OCI-LY7 (cell line): ENCODE data around the gene GJB6. TPM values are rescaled to one million over a fixed set of nuclear protein-coding genes. Genes with fewer than 3 reads are reported as not detected.

Source experiments
- BruUV-seq: library from RNA; stranded (reverse); fragments of 400-500 nt; replicated peaks from 2 replicates; lab custom pipeline; 2021; lab: Mats Ljungman, UMichigan
- CTCF ChIA-PET: fragments of 300-600 bp; sonication (Branson Sonifier 250); formaldehyde crosslinking; loops from one replicate; lab custom pipeline; 2022; ENCODE audit warnings: antibody characterized with exemption; ENCODE audit not compliant: unreplicated experiment; lab: Charles Lee
- POLR2A ChIA-PET: fragments of 300-600 bp; sonication (Branson Sonifier 250); formaldehyde crosslinking; loops from one replicate; lab custom pipeline; 2022; ENCODE audit warnings: antibody characterized with exemption; lab: Charles Lee
- DNase-seq: peaks from one replicate; pipeline ENCODE4 v3.0.0-alpha.2; 2015; ENCODE audit warnings: low spot score
- H2AFZ ChIP-seq: fragments of 200-600 bp; sonication (generic), shearing (Covaris generic); 2 replicates; pipeline ENCODE4 v1.6.1; 2014; ENCODE audit warnings: mild to moderate bottlenecking, antibody characterized with exemption, low read length, moderate library complexity
- H3K27ac ChIP-seq: fragments of 200-600 bp; sonication (generic); 2 replicates; pipeline ENCODE4 v1.5.1; 2014; ENCODE audit warnings: mixed run types, low read depth, mild to moderate bottlenecking, moderate library complexity, low read length, inconsistent platforms; ENCODE audit not compliant: poor library complexity, severe bottlenecking
- H3K36me3 ChIP-seq: fragments of 200-600 bp; sonication (generic); 2 replicates; pipeline ENCODE4 v1.6.1; 2014; ENCODE audit warnings: mild to moderate bottlenecking, antibody characterized with exemption, low read length, moderate library complexity, mixed read lengths; ENCODE audit not compliant: insufficient read depth
- H3K4me1 ChIP-seq: fragments of 200-600 bp; sonication (generic); 2 replicates; pipeline ENCODE4 v1.5.1; 2014; ENCODE audit warnings: mild to moderate bottlenecking, low read length; ENCODE audit not compliant: insufficient read depth, poor library complexity, severe bottlenecking
- H3K4me2 ChIP-seq: fragments of 200-600 bp; sonication (generic); 2 replicates; pipeline ENCODE4 v1.6.1; 2014; ENCODE audit warnings: mild to moderate bottlenecking, low read length
- H3K4me3 ChIP-seq: fragments of 200-600 bp; sonication (generic); 2 replicates; pipeline ENCODE4 v1.5.1; 2014; ENCODE audit warnings: mild to moderate bottlenecking, low read depth, low read length; ENCODE audit not compliant: poor library complexity, severe bottlenecking
- H3K79me2 ChIP-seq: fragments of 200-600 bp; sonication (generic); 2 replicates; pipeline ENCODE4 v1.6.1; 2016; ENCODE audit warnings: low read depth, mild to moderate bottlenecking, low read length, moderate library complexity, mixed read lengths; ENCODE audit not compliant: insufficient read depth
- H3K9me2 ChIP-seq: fragments of 200-600 bp; sonication (generic); 2 replicates; pipeline ENCODE4 v1.6.1; 2016; ENCODE audit warnings: mild to moderate bottlenecking, low read length, mixed read lengths; ENCODE audit not compliant: insufficient read depth
- H3K9me3 ChIP-seq: fragments of 200-600 bp; sonication (generic); 2 replicates; pipeline ENCODE4 v1.6.1; 2014; ENCODE audit warnings: mild to moderate bottlenecking, mixed run types, low read length, mixed read lengths
- H4K20me1 ChIP-seq: fragments of 200-600 bp; sonication (generic); 2 replicates; pipeline ENCODE4 v1.6.1; 2014; ENCODE audit warnings: mild to moderate bottlenecking, antibody characterized with exemption, low read length, moderate library complexity, mixed read lengths; ENCODE audit not compliant: insufficient read depth
- EZH2phosphoT487 ChIP-seq: fragments of 200-600 bp; sonication (generic); IDR thresholded peaks from 2 replicates; pipeline ENCODE4 v1.6.1; 2018; ENCODE audit warnings: low read depth, borderline replicate concordance, mild to moderate bottlenecking, mixed run types, antibody characterized with exemption, low read length, moderate library complexity, mixed read lengths
- intact Hi-C: fragments of 100-400 bp; cut with micrococcal nuclease; formaldehyde crosslinking; loops from one replicate; pipeline ENCODE4 v1.10.0; 2022; ENCODE audit not compliant: unreplicated experiment
- total RNA-seq, 2 experiments: library from RNA; depleted of rRNA in 1 of 2; stranded (reverse); fragments of >200 nt in 1 of 2; shearing (Covaris generic) in 1 of 2; gene quantifications; 2 replicates each; pipeline ENCODE4 v1.2.3, GENCODE V29; 2014 to 2022
- TF ChIP-seq, protein P1 (sequence below): fragments of 200-600 bp; sonication (generic); conservative IDR thresholded peaks from 2 replicates; pipeline ENCODE4 v1.5.1; 2014; ENCODE audit warnings: mild to moderate bottlenecking, antibody characterized with exemption, low read length, moderate library complexity, mixed read lengths

GJB6 gene
- total RNA-seq, 2 experiments from 2014 or later: not detected

DNA sequence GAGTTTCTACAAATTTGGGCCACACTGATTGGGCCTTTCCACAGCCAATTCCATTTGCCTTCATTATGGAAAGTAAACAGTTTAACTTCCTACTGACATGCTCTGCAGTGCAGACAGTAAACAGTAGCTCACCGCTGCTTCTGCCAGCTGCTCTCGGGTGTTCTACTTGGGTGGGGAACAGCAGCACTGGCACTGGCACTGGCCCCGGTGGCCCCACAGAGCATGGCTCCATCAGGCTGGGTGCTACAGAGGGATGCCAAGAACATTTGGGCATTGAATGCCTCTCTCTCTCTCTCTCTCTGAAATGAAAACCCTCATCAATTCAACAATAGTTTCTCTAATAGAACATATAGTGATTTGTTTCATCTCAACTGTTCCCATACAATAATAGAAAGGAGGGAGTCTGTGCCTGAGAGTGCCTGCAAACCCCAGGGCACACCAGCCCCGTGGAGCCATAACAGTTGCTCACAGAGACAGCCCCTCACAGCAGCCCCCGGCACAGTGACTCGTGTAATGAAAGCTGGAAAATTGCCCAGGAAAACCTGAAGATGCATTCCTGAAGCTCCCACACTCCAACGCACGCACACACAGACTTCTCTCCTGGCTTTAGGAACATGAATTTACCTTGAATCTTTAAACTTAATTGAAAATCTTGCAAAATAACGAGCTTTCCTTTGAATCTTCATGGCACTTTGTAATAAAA is 38.2 kb upstream of the GJB6 start:
- Histone ChIP-seq H3K4me3 (no peak overlapping the region), H3K9me3 (no peaks in the 10 kb centered on the region), H3K4me2 (no peak overlapping the region), H3K4me1 (no peaks in the 10 kb centered on the region), H3K36me3 (no peaks in the 10 kb centered on the region), H2AFZ (no peak overlapping the region), H4K20me1 (no peaks in the 10 kb centered on the region), H3K79me2 (no peaks in the 10 kb centered on the region), H3K9me2 (no peaks in the 10 kb centered on the region), H3K27ac (no peak overlapping the region)
- TF ChIP-seq, protein P1, sequence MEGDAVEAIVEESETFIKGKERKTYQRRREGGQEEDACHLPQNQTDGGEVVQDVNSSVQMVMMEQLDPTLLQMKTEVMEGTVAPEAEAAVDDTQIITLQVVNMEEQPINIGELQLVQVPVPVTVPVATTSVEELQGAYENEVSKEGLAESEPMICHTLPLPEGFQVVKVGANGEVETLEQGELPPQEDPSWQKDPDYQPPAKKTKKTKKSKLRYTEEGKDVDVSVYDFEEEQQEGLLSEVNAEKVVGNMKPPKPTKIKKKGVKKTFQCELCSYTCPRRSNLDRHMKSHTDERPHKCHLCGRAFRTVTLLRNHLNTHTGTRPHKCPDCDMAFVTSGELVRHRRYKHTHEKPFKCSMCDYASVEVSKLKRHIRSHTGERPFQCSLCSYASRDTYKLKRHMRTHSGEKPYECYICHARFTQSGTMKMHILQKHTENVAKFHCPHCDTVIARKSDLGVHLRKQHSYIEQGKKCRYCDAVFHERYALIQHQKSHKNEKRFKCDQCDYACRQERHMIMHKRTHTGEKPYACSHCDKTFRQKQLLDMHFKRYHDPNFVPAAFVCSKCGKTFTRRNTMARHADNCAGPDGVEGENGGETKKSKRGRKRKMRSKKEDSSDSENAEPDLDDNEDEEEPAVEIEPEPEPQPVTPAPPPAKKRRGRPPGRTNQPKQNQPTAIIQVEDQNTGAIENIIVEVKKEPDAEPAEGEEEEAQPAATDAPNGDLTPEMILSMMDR: no peak
- no peak for TF ChIP-seq EZH2phosphoT487
- CTCF ChIA-PET: no interaction called here
- no TSS peak for BruUV-seq
- no peak for DNase-seq
- POLR2A ChIA-PET: no interaction called here
- intact Hi-C loops: no loop called here

DNA sequence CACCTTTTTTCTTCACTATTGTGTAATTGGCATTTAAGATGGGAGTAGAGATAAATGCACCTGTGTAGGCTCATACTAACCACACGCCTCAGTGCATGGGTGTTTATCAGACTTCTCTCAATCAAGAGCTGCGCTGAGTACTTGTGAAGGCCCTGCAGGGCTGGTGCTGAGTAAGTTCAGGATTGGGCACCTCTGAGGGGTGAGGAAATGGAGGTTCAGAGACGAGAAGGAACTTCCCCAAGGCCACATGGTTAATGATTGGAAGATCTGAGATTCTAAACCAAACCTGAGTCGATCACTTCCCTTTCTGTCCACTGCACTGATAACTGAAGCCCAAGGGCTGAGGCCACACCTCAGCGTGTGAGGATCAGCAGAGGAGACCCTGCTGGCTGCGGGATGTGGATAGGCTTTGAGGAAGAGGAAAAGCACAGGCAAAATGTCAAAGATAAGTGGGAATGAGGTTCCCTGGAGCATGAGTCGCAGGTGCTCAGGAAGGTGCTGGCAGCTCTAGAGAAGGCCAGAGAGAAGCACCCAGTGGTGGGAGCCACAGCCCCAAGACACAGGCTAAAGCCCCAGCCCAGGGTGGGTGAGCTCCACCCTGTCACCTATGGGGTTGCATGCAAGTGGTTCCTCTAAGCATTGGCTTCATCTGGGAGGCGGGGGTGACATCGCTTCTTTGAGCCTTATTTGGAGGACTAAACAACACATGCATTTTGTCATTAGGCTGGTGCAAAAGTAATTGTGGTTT is 32.3 kb upstream of the GJB6 start:
- Histone ChIP-seq H3K27ac (no peak overlapping the region), H3K4me1 (no peaks in the 10 kb centered on the region), H3K36me3 (no peaks in the 10 kb centered on the region), H3K4me3 (no peak overlapping the region), H3K9me2 (no peaks in the 10 kb centered on the region), H2AFZ (no peak overlapping the region), H3K4me2 (no peak overlapping the region), H3K79me2 (no peaks in the 10 kb centered on the region), H4K20me1 (no peaks in the 10 kb centered on the region), H3K9me3 (no peaks in the 10 kb centered on the region)
- TF ChIP-seq EZH2phosphoT487: no peak
- TF ChIP-seq, protein P1: no peak
- intact Hi-C loops: no loop called here
- BruUV-seq: no TSS peak
- DNase-seq: no peak
- ChIA-PET POLR2A (no interaction called here), CTCF (no interaction called here)
